HG03097 (cell line): Measurements from ENCODE around the gene TMTC3.

Source experiments
- ATAC-seq: cut with Tn5 transposase; IDR thresholded peaks from one replicate; pipeline ENCODE4 v1.9.1; 2021; ENCODE audit not compliant: unreplicated experiment, low FRiP score

Gene TMTC3

GRCh38 chr12:88219861-88220260 lies 77.8 kb downstream of the TMTC3 start:
- ATAC-seq: no peak

- no peak for ATAC-seq
Measured at GRCh38 chr12:88223519-88223918, 81.4 kb downstream of the TMTC3 start.

- ATAC-seq: no peak
Measured at GRCh38 chr12:88225776-88226175, 83.7 kb downstream of the TMTC3 start.

GRCh38 chr12:88227263-88227662 lies 85.2 kb downstream of the TMTC3 start:
- no peak for ATAC-seq

GRCh38 chr12:88227871-88228270 lies 85.8 kb downstream of the TMTC3 start:
- ATAC-seq: no peak

DNA sequence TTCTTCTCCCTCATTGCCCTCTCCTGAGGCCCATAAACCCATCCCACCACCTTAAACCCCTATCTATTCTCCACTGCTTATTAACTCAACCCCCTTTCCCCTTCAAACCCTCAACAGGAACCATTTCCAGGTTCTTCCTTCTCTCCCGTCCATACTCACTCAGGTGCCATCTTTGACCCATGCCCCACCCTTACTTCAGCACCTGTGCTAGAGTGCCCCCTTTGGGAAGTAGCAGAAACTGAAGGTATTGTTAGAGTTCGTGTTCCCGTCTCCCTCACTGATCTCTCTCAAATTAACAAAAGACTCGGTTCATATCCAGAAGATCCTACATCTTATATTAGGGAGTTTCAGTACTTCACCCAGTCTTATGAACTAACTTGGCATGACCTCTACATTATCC lies 86.6 kb downstream of the TMTC3 start:
- ATAC-seq: no peak

DNA sequence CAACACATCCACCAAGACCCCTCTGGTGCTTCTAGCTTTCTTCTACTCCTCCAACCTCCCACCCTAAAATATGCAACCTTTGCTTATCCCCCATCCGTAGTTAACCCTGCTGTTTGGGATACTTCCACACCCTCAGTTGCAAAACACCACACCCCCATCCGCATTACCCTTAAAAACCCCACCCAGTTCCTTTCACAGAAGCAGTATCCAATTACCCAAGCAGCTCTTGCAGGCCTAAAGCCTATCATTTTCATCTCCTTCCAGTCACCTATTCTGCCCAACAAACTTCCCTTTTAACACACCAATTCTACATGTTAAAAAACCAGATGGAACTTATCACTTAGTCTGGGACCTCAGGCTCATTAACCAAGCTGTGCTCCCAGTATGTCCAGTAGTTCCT lies 88.2 kb downstream of the TMTC3 start:
- no peak for ATAC-seq

GRCh38 chr12:88235183-88235833 lies 93.2 kb downstream of the TMTC3 start:
- no peak for ATAC-seq

DNA sequence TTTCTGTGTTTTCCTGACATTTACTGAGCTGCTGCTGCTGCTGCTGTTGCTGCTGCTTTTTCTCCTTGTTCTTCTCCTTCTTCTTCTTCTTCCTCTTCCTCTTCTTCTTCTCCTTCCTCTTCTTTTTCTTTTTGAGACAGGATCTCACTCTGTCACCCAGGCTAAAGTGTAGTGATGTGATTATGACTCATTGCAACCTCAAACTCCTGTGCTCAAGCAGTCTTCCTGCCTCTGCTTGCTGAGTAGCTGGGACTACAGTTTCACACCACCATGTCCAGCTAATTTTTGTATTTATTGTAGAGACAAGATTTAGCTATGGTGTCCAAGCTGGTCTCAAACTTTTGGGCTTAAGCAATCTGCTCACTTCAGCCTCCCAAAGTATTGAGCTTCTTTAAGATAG lies 95.8 kb downstream of the TMTC3 start:
- no peak for ATAC-seq

GRCh38 chr12:88238406-88238805 lies 96.3 kb downstream of the TMTC3 start:
- ATAC-seq: no peak

DNA sequence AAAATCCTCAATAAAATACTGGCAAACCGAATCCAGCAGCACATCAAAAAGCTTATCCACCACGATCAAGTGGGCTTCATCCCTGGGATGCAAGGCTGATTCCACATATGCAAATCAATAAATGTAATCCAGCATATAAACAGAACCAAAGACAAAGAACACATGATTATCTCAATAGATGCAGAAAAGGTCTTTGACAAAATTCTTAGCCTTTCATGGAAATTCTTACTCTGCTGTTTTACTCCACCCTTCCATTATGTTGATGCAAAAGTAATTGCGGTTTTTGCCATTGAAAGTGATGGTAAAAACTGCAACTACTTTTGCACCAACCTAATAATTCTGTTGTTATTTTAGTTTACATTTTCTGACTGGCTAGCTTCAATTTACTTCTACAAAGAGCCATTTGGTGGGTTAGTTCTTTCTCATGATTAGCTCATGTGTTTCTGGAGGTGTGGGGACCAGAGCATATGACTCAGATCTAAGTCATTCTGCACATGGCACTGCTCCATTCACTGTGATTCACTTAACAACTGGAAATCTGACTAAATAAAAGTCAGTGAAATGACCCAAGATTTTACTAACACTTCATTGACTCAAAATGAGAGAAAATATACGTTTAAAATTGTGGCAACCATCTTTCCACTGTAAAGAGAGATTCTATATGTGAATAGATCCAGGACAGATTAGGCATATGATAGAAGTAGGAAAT lies 99.9 kb downstream of the TMTC3 start:
- no peak for ATAC-seq

- no peak for ATAC-seq
Measured at GRCh38 chr12:88242571-88242925, 100.4 kb downstream of the TMTC3 start.

GRCh38 chr12:88242939-88243338 lies 100.8 kb downstream of the TMTC3 start:
- no peak for ATAC-seq

GRCh38 chr12:88243982-88244381 lies 101.9 kb downstream of the TMTC3 start:
- ATAC-seq: no peak

DNA sequence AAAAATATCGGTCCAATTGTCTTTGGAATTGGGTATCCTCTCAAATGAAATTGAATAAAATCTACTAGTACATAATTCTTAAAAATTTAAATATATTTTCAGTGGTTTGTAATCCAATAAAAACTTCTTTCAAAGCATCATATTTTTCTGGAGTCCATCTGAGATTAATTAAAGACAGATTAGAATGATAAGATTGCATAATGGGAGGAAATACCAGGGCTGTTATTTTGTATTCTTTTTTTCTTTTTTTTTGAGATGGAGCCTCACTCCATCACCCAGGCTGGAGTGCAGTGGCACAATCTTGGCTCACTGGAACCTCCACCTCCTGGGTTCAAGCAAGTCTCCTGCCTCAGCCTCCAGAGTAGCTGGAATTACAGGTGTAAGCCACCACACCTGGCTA lies 103.8 kb downstream of the TMTC3 start:
- no peak for ATAC-seq

GRCh38 chr12:88247241-88247643 lies 105.1 kb downstream of the TMTC3 start:
- ATAC-seq: no peak

DNA sequence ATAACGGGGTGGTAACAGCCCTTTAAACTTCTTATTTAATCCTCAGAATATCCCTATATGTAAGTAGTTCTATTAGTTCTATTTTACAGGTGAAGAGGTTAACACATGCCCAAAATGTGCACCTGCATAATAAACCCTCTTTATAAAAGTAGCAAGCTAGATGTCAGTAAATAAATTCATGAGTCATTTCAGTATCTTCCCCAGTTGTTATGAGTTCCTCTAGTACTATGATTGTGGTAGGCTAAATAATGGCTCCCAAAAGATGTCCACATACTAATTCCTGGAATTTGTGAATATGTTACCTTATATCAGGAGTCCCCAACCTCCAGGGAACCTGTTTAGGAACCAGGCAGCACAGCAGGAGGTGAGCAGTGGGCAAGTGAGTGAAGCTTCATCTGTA lies 106.5 kb downstream of the TMTC3 start:
- no peak for ATAC-seq
